ENCODE results near the gene TMEM219.

DNA sequence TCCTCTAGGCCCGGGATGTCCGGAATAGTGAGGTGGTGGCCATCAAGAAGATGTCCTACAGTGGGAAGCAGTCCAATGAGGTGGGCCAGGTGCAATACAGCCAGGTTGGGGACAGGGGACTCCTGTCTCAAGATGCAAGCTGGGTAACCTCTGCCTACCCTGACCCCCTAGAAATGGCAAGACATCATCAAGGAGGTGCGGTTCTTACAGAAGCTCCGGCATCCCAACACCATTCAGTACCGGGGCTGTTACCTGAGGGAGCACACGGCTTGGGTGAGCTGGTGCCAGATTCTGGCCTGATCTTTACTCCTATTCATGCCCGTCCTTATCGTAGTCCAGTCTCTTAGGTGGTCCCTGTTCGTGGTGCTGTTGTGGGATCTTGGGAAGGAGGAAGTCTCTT lies 16.2 kb downstream of the TMEM219 start:
- TF ChIP-seq, protein P1, sequence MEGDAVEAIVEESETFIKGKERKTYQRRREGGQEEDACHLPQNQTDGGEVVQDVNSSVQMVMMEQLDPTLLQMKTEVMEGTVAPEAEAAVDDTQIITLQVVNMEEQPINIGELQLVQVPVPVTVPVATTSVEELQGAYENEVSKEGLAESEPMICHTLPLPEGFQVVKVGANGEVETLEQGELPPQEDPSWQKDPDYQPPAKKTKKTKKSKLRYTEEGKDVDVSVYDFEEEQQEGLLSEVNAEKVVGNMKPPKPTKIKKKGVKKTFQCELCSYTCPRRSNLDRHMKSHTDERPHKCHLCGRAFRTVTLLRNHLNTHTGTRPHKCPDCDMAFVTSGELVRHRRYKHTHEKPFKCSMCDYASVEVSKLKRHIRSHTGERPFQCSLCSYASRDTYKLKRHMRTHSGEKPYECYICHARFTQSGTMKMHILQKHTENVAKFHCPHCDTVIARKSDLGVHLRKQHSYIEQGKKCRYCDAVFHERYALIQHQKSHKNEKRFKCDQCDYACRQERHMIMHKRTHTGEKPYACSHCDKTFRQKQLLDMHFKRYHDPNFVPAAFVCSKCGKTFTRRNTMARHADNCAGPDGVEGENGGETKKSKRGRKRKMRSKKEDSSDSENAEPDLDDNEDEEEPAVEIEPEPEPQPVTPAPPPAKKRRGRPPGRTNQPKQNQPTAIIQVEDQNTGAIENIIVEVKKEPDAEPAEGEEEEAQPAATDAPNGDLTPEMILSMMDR (IDR thresholded peaks at IDR 0.05 in 4 of 5, conservative IDR thresholded peaks at IDR 0.05 in 1 of 5), result no peak
- no peak for TF ChIP-seq POLR2A (IDR thresholded peaks at IDR 0.05)
